ENCODE results near the gene BAIAP2.

The BAIAP2 gene

GRCh38 chr17:81039854-81040758, 5.2 kb downstream of the BAIAP2 start:
- no peak; the same call in 1 of the 2 replicates for TF ChIP-seq POLR2AphosphoS5 (IDR thresholded peaks at IDR 0.05; ENCODE audit: low read depth, low read length)
- TF ChIP-seq FOXP2 (optimal IDR thresholded peaks at IDR 0.05; ENCODE audit: borderline replicate concordance, extremely low read depth, extremely low read length, insufficient read depth), result no peak
- no peak for TF ChIP-seq TAF1 (IDR thresholded peaks at IDR 0.05; ENCODE audit: borderline replicate concordance, insufficient read depth, low read length)
- no peak for TF ChIP-seq SIN3A (IDR thresholded peaks at IDR 0.05; ENCODE audit: borderline replicate concordance, insufficient read depth, low read length)

GRCh38 chr17:81040791-81041337, 5.9 kb downstream of the BAIAP2 start:
- TF ChIP-seq REST (IDR thresholded peaks at IDR 0.05; ENCODE audit: insufficient read depth in 1 of 2, low read depth in 2 of 2, low read length in 2 of 2) (no peak), FOXP2 (optimal IDR thresholded peaks at IDR 0.05; ENCODE audit: borderline replicate concordance, extremely low read depth, extremely low read length, insufficient read depth) (no peak), SIN3A (IDR thresholded peaks at IDR 0.05; ENCODE audit: borderline replicate concordance, insufficient read depth, low read length) (no peak), POLR2AphosphoS5 (IDR thresholded peaks at IDR 0.05; ENCODE audit: low read depth, low read length) (no peak), TAF1 (IDR thresholded peaks at IDR 0.05; ENCODE audit: borderline replicate concordance, insufficient read depth, low read length) (no peak)

- TF ChIP-seq TAF1 (IDR thresholded peaks at IDR 0.05; ENCODE audit: borderline replicate concordance, insufficient read depth, low read length), result no peak
- no peak for TF ChIP-seq SIN3A (IDR thresholded peaks at IDR 0.05; ENCODE audit: borderline replicate concordance, insufficient read depth, low read length)
- no peak for TF ChIP-seq REST (IDR thresholded peaks at IDR 0.05; ENCODE audit: insufficient read depth in 1 of 2, low read depth in 2 of 2, low read length in 2 of 2)
- TF ChIP-seq FOXP2 (optimal IDR thresholded peaks at IDR 0.05; ENCODE audit: borderline replicate concordance, extremely low read depth, extremely low read length, insufficient read depth), result no peak
- TF ChIP-seq POLR2AphosphoS5 (IDR thresholded peaks at IDR 0.05; ENCODE audit: low read depth, low read length), result no peak
Measured at GRCh38 chr17:81042606-81043005, 7.7 kb downstream of the BAIAP2 start.

- TF ChIP-seq REST (IDR thresholded peaks at IDR 0.05; ENCODE audit: insufficient read depth in 1 of 2, low read depth in 2 of 2, low read length in 2 of 2) (no peak), POLR2AphosphoS5 (IDR thresholded peaks at IDR 0.05; ENCODE audit: low read depth, low read length) (no peak), SIN3A (IDR thresholded peaks at IDR 0.05; ENCODE audit: borderline replicate concordance, insufficient read depth, low read length) (no peak), TAF1 (IDR thresholded peaks at IDR 0.05; ENCODE audit: borderline replicate concordance, insufficient read depth, low read length) (no peak), FOXP2 (optimal IDR thresholded peaks at IDR 0.05; ENCODE audit: borderline replicate concordance, extremely low read depth, extremely low read length, insufficient read depth) (no peak)
Measured at GRCh38 chr17:81043319-81043724, 8.4 kb downstream of the BAIAP2 start.

- TF ChIP-seq TAF1 (IDR thresholded peaks at IDR 0.05; ENCODE audit: borderline replicate concordance, insufficient read depth, low read length) (0 out of 2 replicates have a peak, but pooled peaks have one; percentile 65), SIN3A (IDR thresholded peaks at IDR 0.05; ENCODE audit: borderline replicate concordance, insufficient read depth, low read length) (peak; percentile 86; the same call in 1 of the 2 replicates), POLR2AphosphoS5 (IDR thresholded peaks at IDR 0.05; ENCODE audit: low read depth, low read length) (peak; percentile 58; the same call in 1 of the 2 replicates), REST (IDR thresholded peaks at IDR 0.05; ENCODE audit: insufficient read depth in 1 of 2, low read depth in 2 of 2, low read length in 2 of 2) (0 out of 4 replicates have a peak, but pooled peaks of 1 of the 2 experiments have one; percentile 49), FOXP2 (optimal IDR thresholded peaks at IDR 0.05; ENCODE audit: borderline replicate concordance, extremely low read depth, extremely low read length, insufficient read depth) (no peak)
Measured at GRCh38 chr17:81043725-81044427, 8.9 kb downstream of the BAIAP2 start.

Data from PFSK-1 (cell line).